Measurements from ENCODE around the gene MAP4K3.

MAP4K3 gene

DNA sequence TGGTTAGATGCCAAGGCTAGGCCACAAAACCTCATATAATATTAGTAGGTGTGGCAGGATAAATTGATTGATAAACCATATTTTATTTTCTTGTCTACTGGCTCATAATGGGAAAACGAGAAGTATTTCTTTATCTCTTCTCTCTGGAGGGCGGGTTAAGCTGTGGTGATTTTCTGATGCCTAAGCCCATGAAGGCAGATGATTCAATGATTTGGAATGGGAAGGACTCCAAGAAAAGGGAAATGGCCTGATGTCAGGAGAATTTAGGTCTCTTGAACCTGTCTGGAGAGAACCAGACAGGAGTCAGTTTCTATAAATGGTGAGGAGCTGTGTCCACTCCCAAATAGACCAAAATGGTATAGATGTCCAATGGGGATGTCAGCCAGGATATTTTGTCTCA, 18.7 kb upstream of the MAP4K3 start:
- DNase-seq, result no peak
- Histone ChIP-seq H3K27ac (no peak overlapping the region), H3K4me3 (no peak overlapping the region), H3K9me3 (no peaks in the 10 kb centered on the region), H3K36me3 (peaks cover 15 to 43% (median 37%) of the 10 kb centered on the region in 3 donors), H3K4me1 (no peaks in the 10 kb centered on the region), H3K27me3 (no peaks in the 10 kb centered on the region)
- intact Hi-C loops (cut with DNase I; ENCODE audit: low total_unique reads), result no loop called here
- TF ChIP-seq, protein P1, sequence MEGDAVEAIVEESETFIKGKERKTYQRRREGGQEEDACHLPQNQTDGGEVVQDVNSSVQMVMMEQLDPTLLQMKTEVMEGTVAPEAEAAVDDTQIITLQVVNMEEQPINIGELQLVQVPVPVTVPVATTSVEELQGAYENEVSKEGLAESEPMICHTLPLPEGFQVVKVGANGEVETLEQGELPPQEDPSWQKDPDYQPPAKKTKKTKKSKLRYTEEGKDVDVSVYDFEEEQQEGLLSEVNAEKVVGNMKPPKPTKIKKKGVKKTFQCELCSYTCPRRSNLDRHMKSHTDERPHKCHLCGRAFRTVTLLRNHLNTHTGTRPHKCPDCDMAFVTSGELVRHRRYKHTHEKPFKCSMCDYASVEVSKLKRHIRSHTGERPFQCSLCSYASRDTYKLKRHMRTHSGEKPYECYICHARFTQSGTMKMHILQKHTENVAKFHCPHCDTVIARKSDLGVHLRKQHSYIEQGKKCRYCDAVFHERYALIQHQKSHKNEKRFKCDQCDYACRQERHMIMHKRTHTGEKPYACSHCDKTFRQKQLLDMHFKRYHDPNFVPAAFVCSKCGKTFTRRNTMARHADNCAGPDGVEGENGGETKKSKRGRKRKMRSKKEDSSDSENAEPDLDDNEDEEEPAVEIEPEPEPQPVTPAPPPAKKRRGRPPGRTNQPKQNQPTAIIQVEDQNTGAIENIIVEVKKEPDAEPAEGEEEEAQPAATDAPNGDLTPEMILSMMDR (IDR thresholded peaks at IDR 0.05), result no peak

DNA sequence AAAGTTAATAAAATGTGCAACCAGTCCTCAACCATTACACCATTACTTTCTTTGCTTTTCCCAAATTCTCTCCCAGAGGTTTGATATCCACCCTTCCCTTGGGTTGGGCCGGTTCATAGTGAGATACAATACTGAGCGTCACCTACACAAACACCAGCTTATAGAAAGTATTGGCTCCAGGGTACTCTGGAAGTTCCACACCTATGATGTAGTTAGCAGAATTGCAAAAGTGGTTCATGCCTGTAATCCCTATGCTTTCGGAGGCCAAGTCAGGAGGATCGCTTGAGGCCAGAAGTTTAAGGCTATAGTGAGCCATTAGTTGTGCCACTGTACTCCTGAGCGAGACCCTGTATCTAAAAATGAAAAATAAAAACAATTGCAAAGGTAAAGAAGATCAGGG, 15.3 kb upstream of the MAP4K3 start:
- Histone ChIP-seq H3K36me3 (peaks cover 15 to 23% (median 20%) of the 10 kb centered on the region in 3 donors), H3K4me3 (no peak overlapping the region), H3K9me3 (no peaks in the 10 kb centered on the region), H3K4me1 (no peaks in the 10 kb centered on the region), H3K27ac (no peak overlapping the region), H3K27me3 (no peaks in the 10 kb centered on the region)
- TF ChIP-seq, protein P1 (IDR thresholded peaks at IDR 0.05), result no peak
- DNase-seq, result no peak
- intact Hi-C loops (cut with DNase I; ENCODE audit: low total_unique reads), result no loop called here

DNA sequence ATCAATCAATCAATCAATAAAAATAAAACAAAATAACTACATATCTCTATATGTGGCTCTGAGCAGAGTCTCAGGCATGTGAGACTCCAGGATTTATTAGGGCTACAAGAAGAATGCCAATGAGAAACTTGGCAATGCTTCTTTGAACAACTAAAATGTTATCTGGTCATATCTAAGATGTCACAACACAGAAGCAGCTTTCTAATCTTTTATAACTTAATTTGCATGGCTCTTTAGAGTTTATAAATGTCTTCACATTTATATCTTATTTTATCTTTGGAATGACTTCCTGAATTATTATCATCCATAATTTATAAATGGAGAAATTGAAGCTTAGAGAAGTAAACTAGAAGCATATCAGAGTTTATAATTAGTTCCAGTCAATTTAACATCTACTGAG, 14.9 kb upstream of the MAP4K3 start:
- TF ChIP-seq, protein P1 (IDR thresholded peaks at IDR 0.05), result no peak
- peaks cover 15 to 19% (median 19%) of the 10 kb centered on the region in 3 donors for H3K36me3 ChIP-seq
- no peaks in the 10 kb centered on the region for H3K9me3 ChIP-seq
- no peak for DNase-seq
- H3K27ac ChIP-seq, result no peak overlapping the region
- intact Hi-C loops (cut with DNase I; ENCODE audit: low total_unique reads), result no loop called here
- H3K4me1 ChIP-seq, result no peaks in the 10 kb centered on the region
- H3K27me3 ChIP-seq, result no peaks in the 10 kb centered on the region
- H3K4me3 ChIP-seq, result no peak overlapping the region

DNA sequence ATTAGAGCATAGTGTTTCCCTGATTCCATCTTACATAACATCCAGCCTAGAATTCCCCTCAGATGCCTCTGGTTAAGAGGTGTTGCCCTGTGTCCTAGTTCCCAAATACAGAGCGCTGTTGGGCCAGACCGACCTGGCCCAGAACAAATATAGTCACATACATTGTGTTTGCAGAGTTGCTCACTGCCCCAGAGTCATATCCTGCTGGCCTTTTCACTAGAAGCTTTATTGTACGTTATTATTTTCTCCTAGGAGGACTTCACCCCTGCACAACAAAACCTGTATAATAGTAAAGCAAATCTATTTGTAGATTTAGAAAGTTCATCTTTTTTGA, 11.1 kb upstream of the MAP4K3 start:
- no peaks in the 10 kb centered on the region for H3K9me3 ChIP-seq
- no peak overlapping the region for H3K27ac ChIP-seq
- H3K36me3 ChIP-seq, result peaks cover 0 to 12% (median 0%) of the 10 kb centered on the region in 3 donors
- H3K27me3 ChIP-seq, result no peaks in the 10 kb centered on the region
- no peak for DNase-seq
- no peaks in the 10 kb centered on the region for H3K4me1 ChIP-seq
- intact Hi-C loops (cut with DNase I; ENCODE audit: low total_unique reads), result no loop called here
- no peak overlapping the region for H3K4me3 ChIP-seq
- TF ChIP-seq, protein P1 (IDR thresholded peaks at IDR 0.05), result no peak

DNA sequence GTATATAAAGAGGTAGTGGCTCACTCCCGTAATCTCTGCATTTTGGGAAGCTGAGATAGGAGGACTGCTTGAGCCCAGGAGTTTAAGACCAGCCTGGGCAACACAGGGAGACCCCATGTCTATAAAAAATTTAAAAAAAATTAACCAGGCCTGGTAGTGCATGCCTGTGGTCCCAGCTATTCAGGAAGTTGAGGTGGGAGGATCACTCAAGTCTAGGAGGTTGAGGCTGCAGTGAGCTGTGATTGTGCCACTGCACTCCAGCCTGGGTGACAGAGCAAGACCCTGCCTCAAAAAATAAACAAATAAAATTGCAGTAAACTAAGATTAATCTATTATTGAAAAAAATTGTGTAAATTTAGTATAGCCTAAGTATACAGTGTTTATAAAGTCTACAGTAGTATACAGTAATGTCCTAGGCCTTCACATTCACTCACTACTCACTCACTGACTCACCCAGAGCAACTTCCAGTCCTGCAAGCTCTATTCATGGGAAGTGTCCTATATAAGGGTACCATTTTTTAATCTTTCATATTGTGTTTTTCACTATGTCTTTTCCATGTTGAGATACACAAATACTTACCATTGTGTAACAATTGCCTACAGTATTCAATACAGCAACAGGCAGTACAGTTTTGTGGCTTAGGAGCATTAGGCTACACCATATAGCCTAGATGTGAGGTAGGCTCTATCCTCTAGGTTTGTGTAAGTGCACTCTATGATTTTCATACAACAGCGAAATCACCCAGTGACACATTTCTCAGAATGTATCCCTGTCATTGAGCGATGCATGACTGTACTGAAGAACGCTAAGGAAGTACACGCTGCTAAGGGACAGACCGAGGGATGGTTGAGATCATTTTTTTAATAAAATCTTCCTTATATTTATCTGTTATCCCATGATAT, 10.4 kb upstream of the MAP4K3 start:
- no peaks in the 10 kb centered on the region for H3K27me3 ChIP-seq
- H3K27ac ChIP-seq, result no peak overlapping the region
- intact Hi-C loops (cut with DNase I; ENCODE audit: low total_unique reads), result no loop called here
- no peaks in the 10 kb centered on the region for H3K4me1 ChIP-seq
- TF ChIP-seq, protein P1 (IDR thresholded peaks at IDR 0.05), result no peak
- DNase-seq, result no peak
- peaks cover 0 to 17% (median 0%) of the 10 kb centered on the region in 3 donors for H3K36me3 ChIP-seq
- H3K4me3 ChIP-seq, result no peak overlapping the region
- H3K9me3 ChIP-seq, result no peaks in the 10 kb centered on the region
